H9 (cell line): ENCODE measurements around the gene SPRED2. TPM values are rescaled to one million over a fixed set of nuclear protein-coding genes. Genes with fewer than 3 reads are reported as not detected.

Source experiments
- DNase-seq: peaks from one replicate; pipeline ENCODE4 v3.0.0-alpha.2; 2017
- H2AFZ ChIP-seq: one replicate; pipeline ENCODE4 v1.6.1; 2013; ENCODE audit warnings: mild to moderate bottlenecking, low read length, control low read depth, moderate library complexity
- H2AK5ac ChIP-seq: 2 replicates; pipeline ENCODE4 v1.6.1; 2013; ENCODE audit warnings: low read length, control low read depth, mixed read lengths; ENCODE audit not compliant: insufficient read length
- H2BK120ac ChIP-seq: one replicate; pipeline ENCODE4 v1.6.1; 2013; ENCODE audit warnings: low read depth, mild to moderate bottlenecking, low read length, control low read depth, inconsistent platforms; ENCODE audit not compliant: poor library complexity, severe bottlenecking
- H2BK12ac ChIP-seq: 2 replicates; pipeline ENCODE4 v1.6.1; 2013; ENCODE audit warnings: low read length, control low read depth, mixed read lengths, low read depth; ENCODE audit not compliant: insufficient read length
- H2BK15ac ChIP-seq: 2 replicates; pipeline ENCODE4 v1.6.1; 2013; ENCODE audit warnings: low read depth, low read length, control low read depth
- H2BK20ac ChIP-seq: one replicate; pipeline ENCODE4 v1.6.1; 2013; ENCODE audit warnings: low read depth, mild to moderate bottlenecking, low read length, control low read depth, inconsistent platforms; ENCODE audit not compliant: poor library complexity, severe bottlenecking
- H2BK5ac ChIP-seq: 2 replicates; pipeline ENCODE4 v1.6.1; 2013; ENCODE audit warnings: low read length, control low read depth, mixed read lengths; ENCODE audit not compliant: insufficient read length
- H3K14ac ChIP-seq: 2 replicates; pipeline ENCODE4 v1.6.1; 2013; ENCODE audit warnings: low read length, control low read depth; ENCODE audit not compliant: insufficient read depth
- H3K18ac ChIP-seq: 2 replicates; pipeline ENCODE4 v1.6.1; 2013; ENCODE audit warnings: low read depth, mild to moderate bottlenecking, mixed read lengths, low read length, control low read depth; ENCODE audit not compliant: insufficient read length
- H3K23ac ChIP-seq: 2 replicates; pipeline ENCODE4 v1.6.1; 2013; ENCODE audit warnings: low read length, control low read depth, mixed read lengths, low read depth; ENCODE audit not compliant: insufficient read length
- H3K23me2 ChIP-seq: 2 replicates; pipeline ENCODE4 v1.6.1; 2013; ENCODE audit warnings: low read depth, mild to moderate bottlenecking, mixed read lengths, low read length, control low read depth; ENCODE audit not compliant: insufficient read length, poor library complexity, severe bottlenecking
- H3K27ac ChIP-seq: 2 replicates; pipeline ENCODE4 v1.5.1; 2013; ENCODE audit warnings: low read length, control low read depth, mixed read lengths, low read depth; ENCODE audit not compliant: insufficient read length
- H3K27me3 ChIP-seq: 2 replicates; pipeline ENCODE4 v1.6.1; 2013; ENCODE audit warnings: low read length, control low read depth, inconsistent platforms; ENCODE audit not compliant: insufficient read depth
- H3K4ac ChIP-seq: 2 replicates; pipeline ENCODE4 v1.6.1; 2013; ENCODE audit warnings: low read depth, mild to moderate bottlenecking, control low read depth, inconsistent platforms, low read length, moderate library complexity
- H3K4me1 ChIP-seq: 2 replicates; pipeline ENCODE4 v1.6.1; 2013; ENCODE audit warnings: low read length, control low read depth, inconsistent platforms; ENCODE audit not compliant: insufficient read depth
- H3K4me2 ChIP-seq: 2 replicates; pipeline ENCODE4 v1.6.1; 2013; ENCODE audit warnings: low read length, control low read depth, mixed read lengths; ENCODE audit not compliant: insufficient read length, insufficient read depth
- H3K56ac ChIP-seq: 2 replicates; pipeline ENCODE4 v1.6.1; 2013; ENCODE audit warnings: low read depth, mild to moderate bottlenecking, mixed read lengths, low read length, control low read depth; ENCODE audit not compliant: insufficient read length
- H3K79me1 ChIP-seq: 2 replicates; pipeline ENCODE4 v1.6.1; 2013; ENCODE audit warnings: low read depth, mild to moderate bottlenecking, moderate library complexity, low read length, control low read depth, inconsistent platforms; ENCODE audit not compliant: insufficient read depth, poor library complexity, severe bottlenecking
- H3K79me2 ChIP-seq: 2 replicates; pipeline ENCODE4 v1.6.1; 2013; ENCODE audit warnings: low read length, control low read depth, inconsistent platforms; ENCODE audit not compliant: insufficient read depth
- H3K9ac ChIP-seq: 2 replicates; pipeline ENCODE4 v1.6.1; 2013; ENCODE audit warnings: low read length, control low read depth, mixed read lengths; ENCODE audit not compliant: insufficient read length; ENCODE audit errors: extremely low read depth
- H3K9me3 ChIP-seq: one replicate; pipeline ENCODE4 v1.6.1; 2013; ENCODE audit warnings: low read depth, low read length, inconsistent platforms; ENCODE audit not compliant: control insufficient read depth
- H3T11ph ChIP-seq: one replicate; pipeline ENCODE4 v1.6.1; 2013; ENCODE audit warnings: mild to moderate bottlenecking, low read length, control low read depth, inconsistent platforms
- H4K20me1 ChIP-seq: one replicate; pipeline ENCODE4 v1.6.1; 2013; ENCODE audit not compliant: control insufficient read depth, insufficient read length, insufficient read depth
- H4K5ac ChIP-seq: 2 replicates; pipeline ENCODE4 v1.6.1; 2013; ENCODE audit warnings: low read depth, mild to moderate bottlenecking, mixed read lengths, low read length, control low read depth; ENCODE audit not compliant: insufficient read length
- H4K8ac ChIP-seq: replicated peaks from 2 replicates; pipeline ENCODE4 v1.6.1; 2013; ENCODE audit warnings: low read length, control low read depth, mixed read lengths, low read depth; ENCODE audit not compliant: insufficient read length
- H4K91ac ChIP-seq: 2 replicates; pipeline ENCODE4 v1.6.1; 2013; ENCODE audit warnings: low read depth, mild to moderate bottlenecking, moderate library complexity, mixed read lengths, low read length, control low read depth; ENCODE audit not compliant: insufficient read length
- H3K27ac Mint-ChIP-seq, 3 experiments: 2 replicates in 2 of 3; 3 replicates in 1 of 3; pipeline ENCODE4 v1.8.0; 2020 to 2021; ENCODE audit warnings: mixed read lengths in 3 of 3, mild to moderate bottlenecking in 1 of 3, moderate library complexity in 1 of 3
- H3K27me3 Mint-ChIP-seq: 2 replicates; pipeline ENCODE4 v1.8.0; 2021; ENCODE audit warnings: low read depth, mild to moderate bottlenecking, moderate library complexity, mixed read lengths
- H3K36me3 Mint-ChIP-seq, 3 experiments: 2 replicates in 2 of 3; 3 replicates in 1 of 3; pipeline ENCODE4 v1.8.0; 2020 to 2021; ENCODE audit warnings: low read depth in 3 of 3, mixed read lengths in 3 of 3; ENCODE audit not compliant: insufficient read depth in 1 of 3
- H3K4me1 Mint-ChIP-seq, 2 experiments: 2 replicates each; pipeline ENCODE4 v1.8.0; 2020; ENCODE audit warnings: mixed read lengths in 2 of 2
- H3K4me3 Mint-ChIP-seq, 2 experiments: 2 replicates in 1 of 2; 3 replicates in 1 of 2; pipeline ENCODE4 v1.8.0; 2020 to 2021; ENCODE audit warnings: mild to moderate bottlenecking in 2 of 2, mixed read lengths in 2 of 2, moderate library complexity in 1 of 2
- H3K9me3 Mint-ChIP-seq, 2 experiments: 2 replicates in 1 of 2; 3 replicates in 1 of 2; pipeline ENCODE4 v1.8.0; 2020; ENCODE audit warnings: mild to moderate bottlenecking in 2 of 2, mixed read lengths in 2 of 2, moderate library complexity in 1 of 2
- WGBS: extraction: QIAGEN DNeasy Blood & Tissue Kit; methylation state at CpG from one replicate; pipeline ENCODE4 v1.1.7; 2013; ENCODE audit warnings: missing lambda C conversion rate, low lambda C conversion rate, mixed read lengths; ENCODE audit not compliant: insufficient read length; ENCODE audit errors: extremely low coverage; 5-methylcytosine and 5-hydroxymethylcytosine counted together
- total RNA-seq: library from RNA; stranded (reverse); gene quantifications from 2 replicates; pipeline ENCODE4 v1.2.1, GENCODE V29; 2021
- TF ChIP-seq, protein P1 (sequence below): fragments of 200-600 bp; sonication (generic); conservative IDR thresholded peaks from 3 replicates; pipeline ENCODE4 v1.8.0; 2021; ENCODE audit warnings: antibody characterized with exemption, mild to moderate bottlenecking

The SPRED2 gene
- total RNA-seq, 1 experiment from 2014 or later, result 23.5 TPM

DNA sequence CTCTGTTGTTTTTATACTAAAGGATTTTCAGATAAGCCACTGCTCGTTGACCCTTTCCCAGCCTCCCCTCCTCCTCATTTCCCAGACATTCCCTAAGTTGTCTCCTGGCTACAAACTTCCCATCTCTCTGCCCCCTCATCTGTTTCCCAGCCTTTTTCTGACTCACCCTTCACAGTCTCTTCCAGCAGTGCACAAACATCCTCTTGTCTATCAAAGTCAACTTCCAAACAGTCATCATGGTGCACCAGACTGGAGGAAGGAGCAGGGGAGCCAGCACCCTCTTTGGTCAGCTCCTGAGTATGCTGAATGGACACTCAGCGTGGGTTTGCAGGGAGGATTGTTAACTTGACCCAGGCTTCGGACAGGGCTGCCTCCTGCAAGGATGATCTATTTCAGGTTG lies 26.6 kb upstream of the SPRED2 start:
- Histone ChIP-seq H2AK5ac (no peak overlapping the region), H3K23me2 (no peaks in the 10 kb centered on the region), H3K14ac (no peak overlapping the region), H4K91ac (no peak overlapping the region), H4K8ac (no peak overlapping the region), H3K27me3 (no peaks in the 10 kb centered on the region), H3K4me1 (no peaks in the 10 kb centered on the region), H2BK5ac (no peak overlapping the region), H3K79me1 (no peaks in the 10 kb centered on the region), H2BK120ac (no peak overlapping the region), H3K56ac (no peak overlapping the region), H3K9me3 (no peaks in the 10 kb centered on the region), H4K20me1 (no peaks in the 10 kb centered on the region), H2BK20ac (no peak overlapping the region), H3K4ac (no peak overlapping the region), H3K4me2 (no peak overlapping the region), H3T11ph (no peak overlapping the region), H3K23ac (no peak overlapping the region), H2BK12ac (no peak overlapping the region), H3K9ac (no peak overlapping the region), H3K79me2 (no peaks in the 10 kb centered on the region), H4K5ac (no peak overlapping the region), H3K18ac (no peak overlapping the region), H3K27ac (no peak overlapping the region), H2AFZ (no peak overlapping the region), H2BK15ac (no peak overlapping the region)
- Mint-ChIP-seq H3K27ac (peak overlapping the region in 1 of 3 experiments; percentile 4; a peak in 1 of 7 replicates), H3K4me3 (no peak overlapping the region), H3K27me3 (peaks cover 61% of the 10 kb centered on the region), H3K4me1 (peaks cover 6 to 7% of the 10 kb centered on the region in 2 experiments), H3K36me3 (no peaks in the 10 kb centered on the region), H3K9me3 (no peaks in the 10 kb centered on the region)
- TF ChIP-seq, protein P1, sequence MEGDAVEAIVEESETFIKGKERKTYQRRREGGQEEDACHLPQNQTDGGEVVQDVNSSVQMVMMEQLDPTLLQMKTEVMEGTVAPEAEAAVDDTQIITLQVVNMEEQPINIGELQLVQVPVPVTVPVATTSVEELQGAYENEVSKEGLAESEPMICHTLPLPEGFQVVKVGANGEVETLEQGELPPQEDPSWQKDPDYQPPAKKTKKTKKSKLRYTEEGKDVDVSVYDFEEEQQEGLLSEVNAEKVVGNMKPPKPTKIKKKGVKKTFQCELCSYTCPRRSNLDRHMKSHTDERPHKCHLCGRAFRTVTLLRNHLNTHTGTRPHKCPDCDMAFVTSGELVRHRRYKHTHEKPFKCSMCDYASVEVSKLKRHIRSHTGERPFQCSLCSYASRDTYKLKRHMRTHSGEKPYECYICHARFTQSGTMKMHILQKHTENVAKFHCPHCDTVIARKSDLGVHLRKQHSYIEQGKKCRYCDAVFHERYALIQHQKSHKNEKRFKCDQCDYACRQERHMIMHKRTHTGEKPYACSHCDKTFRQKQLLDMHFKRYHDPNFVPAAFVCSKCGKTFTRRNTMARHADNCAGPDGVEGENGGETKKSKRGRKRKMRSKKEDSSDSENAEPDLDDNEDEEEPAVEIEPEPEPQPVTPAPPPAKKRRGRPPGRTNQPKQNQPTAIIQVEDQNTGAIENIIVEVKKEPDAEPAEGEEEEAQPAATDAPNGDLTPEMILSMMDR, result no peak
- no CpG with 5 or more reads among the region's 3 CpGs for WGBS
- DNase-seq, result no peak
